Activated CD4-positive, alpha-beta T cell treated with anti-CD3 and anti-CD28 coated beads, Interleukin-2, Interleukin-4, amounts not matched to agents 100 ng/mL and 50 ng/mL, durations not matched to agents 16 hours and 8 hours (primary cell): ENCODE measurements around the gene WASF1.
"Not testable (repeated sequence)": the region's sequence is repeated elsewhere in the genome, so short reads cannot be mapped to it uniquely, and the experiment has no call there.

Source experiments
- DNase-seq: peaks from one replicate; pipeline ENCODE4 v3.0.0-alpha.2; 2020; ENCODE audit warnings: low spot score

The WASF1 gene

DNA sequence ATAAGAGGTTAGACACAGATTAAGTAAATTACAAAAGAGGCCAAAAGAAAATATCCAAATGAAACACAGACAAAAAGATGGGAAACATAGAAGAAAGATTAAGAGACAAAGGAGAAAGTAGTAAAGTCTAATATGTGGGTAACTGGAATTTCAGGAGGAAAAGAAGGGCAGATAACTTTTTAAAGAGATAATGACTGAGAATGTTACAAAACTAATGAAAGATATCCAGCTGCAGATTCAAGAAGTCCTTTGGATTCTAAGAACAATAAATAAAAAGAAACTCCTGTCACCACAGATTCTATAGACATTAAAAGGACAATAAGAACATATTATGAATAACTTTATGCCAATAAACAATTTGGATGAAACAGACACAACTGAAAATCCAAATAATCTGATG, 90.1 kb downstream of the WASF1 start:
- no peak for DNase-seq

DNA sequence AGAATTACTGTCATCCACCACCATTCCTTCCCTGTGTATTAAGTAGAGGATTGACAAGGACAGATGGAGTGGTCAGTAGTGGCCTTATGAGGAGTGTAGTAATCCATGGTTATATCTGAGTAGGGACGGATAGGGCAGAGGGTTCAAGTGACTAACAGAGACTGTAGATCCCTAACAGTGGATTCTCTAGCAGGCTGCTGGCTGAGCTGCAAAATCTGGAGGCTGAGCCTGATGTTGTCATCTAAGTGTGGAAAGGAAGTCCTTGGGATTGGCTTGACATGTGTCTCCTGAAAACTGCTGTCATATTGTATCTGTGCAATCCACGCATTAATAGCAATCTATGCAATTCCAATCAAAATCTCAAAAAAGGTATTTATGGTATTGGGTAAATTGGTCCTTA, 94.2 kb downstream of the WASF1 start:
- no peak for DNase-seq

DNA sequence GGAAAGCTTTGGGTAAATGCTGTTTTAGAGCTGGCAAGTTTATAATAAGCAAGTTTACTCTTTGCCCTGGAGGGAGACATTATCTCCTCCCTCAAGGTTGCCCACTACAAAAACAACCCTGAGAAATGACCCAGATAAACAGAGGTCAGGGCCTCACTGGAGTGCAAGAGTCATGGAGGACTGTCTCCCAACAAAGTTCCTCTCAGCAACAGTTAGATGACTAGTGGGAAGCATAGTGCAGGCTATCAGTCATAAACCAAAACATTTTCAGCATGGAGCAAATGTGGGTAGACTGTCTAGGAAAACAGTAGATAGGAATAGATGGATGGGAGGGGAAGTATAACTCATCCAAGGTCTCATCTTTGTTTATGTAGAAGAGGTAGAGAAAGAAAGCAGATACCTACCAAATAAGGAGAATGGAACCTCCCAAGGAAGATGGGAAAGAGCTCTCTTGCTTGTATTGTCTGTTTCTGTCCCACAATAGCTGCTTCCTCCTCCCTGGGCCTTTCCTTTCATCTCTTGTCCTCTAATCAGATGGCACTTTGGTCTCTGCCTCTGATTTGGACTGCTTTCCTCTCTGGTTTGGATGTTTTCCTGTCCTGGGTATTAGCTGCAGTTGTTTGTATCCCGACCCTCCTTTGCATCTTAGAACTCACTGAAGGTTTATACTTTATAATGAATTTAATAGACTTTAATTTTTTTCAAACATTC, 95.4 kb downstream of the WASF1 start:
- no peak for DNase-seq

DNA sequence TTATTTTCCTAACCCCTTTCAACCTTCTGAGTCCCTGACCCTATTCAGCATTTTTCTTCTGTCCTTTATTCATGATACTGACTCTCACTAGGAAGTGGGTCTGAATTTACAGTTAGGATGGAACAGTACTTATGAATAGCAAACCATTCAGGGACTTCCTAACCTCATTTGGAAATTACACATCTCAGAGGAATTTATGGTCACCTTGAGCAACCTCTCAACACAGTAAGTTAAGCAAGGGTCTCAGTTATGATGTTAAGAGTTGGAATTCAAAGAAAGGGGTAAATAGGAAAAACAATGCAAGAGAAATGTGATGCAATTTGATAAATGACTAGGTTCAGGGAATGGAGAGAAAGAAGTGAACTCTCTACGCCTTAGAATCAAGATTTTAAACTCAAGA, 104.1 kb downstream of the WASF1 start:
- DNase-seq: no peak

DNA sequence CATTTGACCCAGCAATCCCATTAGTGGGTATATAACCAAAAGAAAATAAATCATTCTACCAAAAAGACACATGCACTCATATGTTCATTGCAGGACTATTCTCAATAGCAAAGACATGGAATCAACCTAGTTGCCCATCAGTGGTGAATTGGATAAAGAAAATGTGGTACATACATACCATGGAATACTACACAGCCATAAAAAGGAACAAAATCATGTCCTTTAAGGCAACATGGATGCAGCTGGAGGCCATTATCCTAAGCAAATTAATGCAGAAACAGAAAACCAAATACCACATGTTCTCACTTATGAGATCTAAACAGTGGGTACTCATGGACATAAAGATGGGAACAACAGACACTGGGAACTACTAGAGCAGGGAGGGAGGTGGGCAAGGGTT, 106.0 kb downstream of the WASF1 start:
- DNase-seq: not testable (repeated sequence)

DNA sequence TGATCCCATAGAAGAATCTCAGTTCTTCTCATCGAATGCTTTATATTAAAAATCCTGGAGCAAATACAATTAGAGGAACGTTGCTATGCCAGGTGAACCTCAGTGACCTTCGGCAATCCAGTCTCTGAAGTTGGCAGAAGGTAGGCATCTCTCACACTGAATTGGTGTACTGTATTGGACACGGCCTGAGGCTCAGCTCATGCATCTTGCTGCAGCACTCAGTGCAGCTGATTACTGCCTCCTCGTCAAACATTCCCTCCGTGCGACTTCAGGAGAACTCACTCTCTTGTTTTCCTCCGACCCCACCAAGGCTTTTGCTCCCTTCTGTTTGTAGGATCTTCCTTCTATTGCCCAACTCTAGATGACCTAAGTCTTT, 110.9 kb downstream of the WASF1 start:
- DNase-seq: no peak

DNA sequence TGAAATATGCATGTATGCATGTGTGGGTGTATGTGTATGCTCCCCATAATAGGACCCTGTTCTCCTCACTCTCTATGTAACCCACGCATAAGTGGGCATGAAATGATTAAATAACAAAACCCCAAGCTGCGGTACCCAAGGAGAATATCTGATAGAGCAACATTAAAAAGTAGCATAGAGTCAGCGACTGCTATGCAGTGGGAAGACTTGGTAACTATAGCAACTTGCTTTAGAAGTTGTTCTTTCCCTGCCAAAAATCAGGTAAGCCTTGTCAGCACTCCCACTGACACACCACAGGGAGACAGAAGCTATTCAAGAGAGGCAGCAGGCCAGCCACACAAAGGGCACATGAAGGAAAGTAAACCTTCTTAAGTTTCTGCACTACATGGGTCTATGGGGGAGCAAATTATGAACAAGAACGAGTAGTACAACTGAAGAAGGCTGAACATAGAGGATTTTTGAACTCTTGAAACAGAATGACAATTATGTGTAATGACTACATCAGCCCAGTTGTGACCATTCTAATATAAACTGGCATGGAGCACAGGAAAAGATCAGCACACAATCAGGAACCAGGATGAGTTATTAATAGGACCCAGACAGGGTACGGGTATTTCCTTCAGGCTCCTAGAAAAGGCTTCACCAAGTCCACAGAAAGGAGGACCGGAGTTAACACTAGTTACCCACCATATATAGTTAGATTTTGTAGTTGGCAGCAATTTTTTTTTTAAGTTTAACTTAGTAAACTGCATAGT, 111.5 kb downstream of the WASF1 start:
- no peak for DNase-seq

DNA sequence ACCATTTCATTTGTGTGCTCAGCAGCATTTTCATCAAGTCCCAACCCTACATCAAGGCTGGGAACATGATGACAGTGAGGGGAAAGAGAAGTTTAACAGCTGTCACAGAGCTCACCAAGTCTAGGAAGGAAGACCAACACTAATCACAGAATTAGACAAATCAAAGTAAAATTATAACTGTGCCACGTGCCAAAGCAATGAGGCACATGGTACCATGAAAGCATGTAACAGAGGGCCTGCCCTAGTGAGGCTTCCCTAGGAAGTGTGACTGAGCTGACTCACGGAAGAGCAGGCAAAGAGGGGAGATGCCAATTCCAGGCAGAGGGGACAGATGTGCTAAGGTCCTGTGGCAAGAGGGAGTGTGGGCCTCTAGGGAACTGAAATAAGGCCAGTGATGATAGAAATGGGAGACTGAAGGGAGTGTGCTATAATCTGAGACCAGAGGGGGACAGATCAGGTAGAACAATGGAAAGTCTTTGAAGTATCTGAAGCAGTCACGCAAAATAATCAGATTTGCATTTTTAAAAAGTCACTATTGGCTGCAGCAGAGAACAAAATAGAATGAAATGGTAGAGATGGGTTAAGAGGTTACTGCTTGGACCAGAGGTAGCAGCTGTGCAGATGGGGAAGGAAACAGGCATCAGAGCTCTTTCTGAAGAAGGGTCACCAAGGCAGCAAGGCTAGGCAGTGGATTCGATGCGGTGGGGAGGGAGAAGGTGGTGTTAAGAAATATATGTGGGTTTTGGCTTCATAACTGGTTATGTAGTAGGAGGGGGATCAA, 114.5 kb downstream of the WASF1 start:
- no peak for DNase-seq

DNA sequence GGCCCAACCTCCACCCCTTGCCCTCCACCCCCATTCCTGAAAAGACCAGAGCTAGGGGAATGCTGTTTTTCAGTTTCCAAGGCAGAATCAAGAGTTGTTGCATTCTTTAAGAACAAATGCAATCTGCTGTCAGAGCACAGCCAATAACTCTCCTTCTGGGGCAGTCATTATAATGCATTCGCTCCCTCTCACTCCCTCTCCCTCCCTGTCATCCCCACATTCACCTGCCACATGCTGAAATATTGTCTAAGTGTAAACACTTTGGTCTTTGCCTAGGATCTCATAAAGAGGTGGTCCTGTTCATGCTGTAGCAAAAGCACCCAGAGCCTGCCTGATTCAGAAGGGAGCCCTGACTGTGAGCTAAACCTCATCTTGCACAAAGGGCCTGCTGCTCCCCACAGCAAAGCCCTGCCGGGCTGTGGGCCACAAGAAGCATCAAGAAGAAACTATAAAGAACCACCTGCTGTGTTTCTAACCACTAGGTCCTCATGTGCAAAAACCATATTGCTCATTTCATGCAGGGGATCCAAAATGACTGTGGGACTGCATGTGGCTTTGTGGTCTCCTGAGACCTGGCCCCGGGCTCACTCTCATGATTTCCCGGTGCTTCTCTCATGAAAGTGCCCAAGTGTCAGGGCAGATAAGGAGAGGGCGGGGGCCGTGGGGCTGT, 115.7 kb downstream of the WASF1 start:
- peak; percentile 35 for DNase-seq

DNA sequence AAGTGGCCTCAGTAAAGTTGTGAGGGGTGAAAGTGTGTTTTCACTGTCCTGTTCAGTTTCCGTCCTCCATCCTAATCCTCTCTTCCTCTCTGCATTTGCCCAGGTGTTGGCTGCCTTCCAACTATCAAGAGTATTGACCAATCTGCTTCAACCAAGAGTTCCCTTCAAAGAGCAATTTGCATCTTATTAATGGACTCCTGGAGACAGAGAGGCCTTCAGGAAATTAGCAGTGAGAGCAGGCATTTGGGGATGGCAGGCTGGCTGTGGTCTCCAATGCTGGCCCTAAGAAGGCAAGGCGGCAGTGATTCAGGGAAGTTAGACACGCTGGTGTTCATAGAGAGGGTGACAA, 124.1 kb downstream of the WASF1 start:
- no peak for DNase-seq

DNA sequence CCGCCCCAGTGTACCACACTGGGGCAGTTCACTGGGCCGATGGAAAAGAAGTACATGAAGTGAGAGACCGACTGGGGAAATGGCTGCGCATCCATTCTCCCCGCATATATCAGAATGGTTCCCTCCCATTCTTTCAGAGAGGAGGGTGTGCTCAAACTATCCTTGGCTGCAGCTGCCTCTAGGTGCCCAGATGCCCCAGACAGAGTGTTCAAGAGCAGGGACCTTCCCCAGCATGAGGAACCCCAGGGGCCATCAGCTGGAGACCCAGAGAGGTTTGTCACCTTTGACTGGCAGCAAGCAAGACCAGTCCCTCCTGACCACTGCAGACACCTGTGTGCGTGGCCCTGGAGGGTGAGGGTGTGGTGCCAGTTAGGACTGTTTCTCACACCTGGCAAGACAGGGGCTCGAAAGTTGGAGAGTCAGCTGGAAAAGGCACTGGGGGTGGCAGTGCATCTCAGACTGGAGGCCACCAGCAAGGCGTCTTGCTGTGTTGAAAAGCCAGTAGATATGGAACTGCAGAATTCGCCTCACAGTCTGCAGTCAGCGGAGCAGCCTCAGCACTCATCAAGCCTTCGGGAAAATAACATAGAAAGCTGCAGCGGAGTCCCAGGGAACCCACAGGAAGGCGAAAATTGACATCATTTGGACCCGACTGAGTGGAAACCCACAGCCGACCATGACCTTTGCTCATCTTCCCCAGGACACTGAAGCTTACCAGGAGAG, 124.6 kb downstream of the WASF1 start:
- DNase-seq: no peak

DNA sequence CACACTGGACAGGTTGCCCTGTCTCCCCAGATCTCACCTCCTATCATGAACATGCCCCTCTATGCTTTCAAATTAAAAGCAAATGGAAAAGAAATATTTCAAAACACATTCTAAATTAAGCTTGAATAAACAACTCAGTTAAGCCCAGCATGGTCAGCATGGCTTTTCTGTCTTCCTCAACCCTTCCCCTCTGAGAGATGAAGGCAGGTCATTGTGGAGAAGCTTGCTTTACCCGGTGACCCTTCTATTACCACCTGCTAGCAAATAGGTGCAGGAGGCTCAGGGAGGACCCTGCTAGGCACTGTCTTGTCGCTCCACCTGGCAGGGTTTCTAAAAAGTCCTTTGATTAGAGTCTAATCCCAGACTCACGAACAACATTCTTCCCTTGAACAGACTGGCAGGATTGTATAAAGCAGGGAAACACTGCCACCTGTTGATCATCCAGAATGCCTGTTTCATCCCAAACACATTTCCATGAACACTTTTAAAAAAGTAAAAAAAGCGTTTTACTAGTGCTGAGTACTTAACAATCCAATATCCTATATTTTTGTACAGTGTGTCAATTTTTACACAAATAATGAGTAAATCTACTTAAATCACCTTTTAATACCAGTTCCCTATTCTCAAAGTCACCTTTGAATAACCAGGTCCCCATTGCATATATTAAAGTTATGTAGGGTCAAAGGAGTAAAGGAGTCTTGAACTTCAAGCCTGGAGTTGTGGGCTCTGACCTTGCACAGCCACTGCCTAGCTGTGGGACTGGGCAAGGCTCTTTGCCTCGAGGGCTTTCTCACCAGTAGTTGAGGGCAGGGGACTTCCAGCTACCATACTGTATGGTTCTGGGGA, 125.9 kb downstream of the WASF1 start:
- no peak for DNase-seq

DNA sequence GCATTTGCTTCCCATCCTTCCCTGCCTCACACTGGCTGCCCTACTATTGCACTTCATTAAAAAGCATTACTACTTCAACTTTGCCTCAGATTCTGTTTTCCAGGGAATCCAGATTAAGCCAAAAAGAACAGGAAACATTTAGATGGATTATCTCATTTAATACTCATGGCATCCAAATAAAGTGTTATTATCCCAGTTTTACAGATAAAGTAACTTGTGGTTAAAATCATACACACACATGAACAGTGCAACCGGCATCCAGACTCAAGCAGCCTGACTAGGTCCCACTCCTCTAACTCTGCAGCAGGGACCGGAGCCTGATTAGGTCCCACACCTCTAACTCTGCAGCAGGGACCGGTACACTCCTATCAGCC, 129.0 kb downstream of the WASF1 start:
- no peak for DNase-seq
